Measurements from ENCODE around the gene NDUFB6. TPM values are rescaled to one million over a fixed set of nuclear protein-coding genes. Genes with fewer than 3 reads are reported as not detected.

The NDUFB6 gene
- total and polyA plus RNA-seq, 9 of the 15 experiments (the other 6 are each of a cell fraction or from before 2014, with no cell fraction given): 26.5 to 88.1 (median 64.0) TPM

GRCh38 chr9:32554107-32554506, 18.9 kb downstream of the NDUFB6 start (continued):
- TF ChIP-seq NR2C1 (IDR thresholded peaks at IDR 0.05) (no peak), NR2C1 (tag; IDR thresholded peaks at IDR 0.05) (no peak), PCBP1 (IDR thresholded peaks at IDR 0.05; ENCODE audit: low read depth, low read length, poor library complexity, severe bottlenecking) (no peak), DACH1 (IDR thresholded peaks at IDR 0.05; ENCODE audit: partially characterized antibody) (peak; percentile 86), RFX5 (IDR thresholded peaks at IDR 0.05; ENCODE audit: low read depth, low read length) (0 out of 2 replicates have a peak, but pooled peaks have one; percentile 36), CCNT2 (IDR thresholded peaks at IDR 0.05; ENCODE audit: borderline replicate concordance, extremely low read depth, insufficient read length, low read depth, low read length) (peak; percentile 69), ZNF785 (CRISPR knock-in tag; IDR thresholded peaks at IDR 0.05) (no peak), KLF16 (IDR thresholded peaks at IDR 0.05) (0 out of 2 replicates have a peak, but pooled peaks have one; percentile 47), CEBPB (tag; IDR thresholded peaks at IDR 0.05) (peak; percentile 100), ZNF12 (CRISPR knock-in tag; IDR thresholded peaks at IDR 0.05) (no peak), SPI1 (IDR thresholded peaks at IDR 0.05; ENCODE audit: borderline replicate concordance, low read depth, low read length) (no peak), TCF3 (CRISPR knock-in tag; IDR thresholded peaks at IDR 0.05) (peak; percentile 82), ARID3A (IDR thresholded peaks at IDR 0.05; ENCODE audit: borderline replicate concordance, low read depth, low read length) (peak; percentile 92), PBX2 (CRISPR knock-in tag; IDR thresholded peaks at IDR 0.05; ENCODE audit: low read depth) (no peak), PBX2 (tag; conservative IDR thresholded peaks at IDR 0.05; ENCODE audit: low read depth) (no peak), SMARCA4 (IDR thresholded peaks at IDR 0.05) (peak; percentile 84), ZNF75A (CRISPR knock-in tag; IDR thresholded peaks at IDR 0.05) (no peak), PHB2 (IDR thresholded peaks at IDR 0.05; ENCODE audit: low read depth) (no peak), ZNF184 (CRISPR knock-in tag; IDR thresholded peaks at IDR 0.05) (no peak), DMBX1 (CRISPR knock-in tag; IDR thresholded peaks at IDR 0.05; ENCODE audit: borderline replicate concordance) (no peak)
- TF ChIP-seq, protein P1, sequence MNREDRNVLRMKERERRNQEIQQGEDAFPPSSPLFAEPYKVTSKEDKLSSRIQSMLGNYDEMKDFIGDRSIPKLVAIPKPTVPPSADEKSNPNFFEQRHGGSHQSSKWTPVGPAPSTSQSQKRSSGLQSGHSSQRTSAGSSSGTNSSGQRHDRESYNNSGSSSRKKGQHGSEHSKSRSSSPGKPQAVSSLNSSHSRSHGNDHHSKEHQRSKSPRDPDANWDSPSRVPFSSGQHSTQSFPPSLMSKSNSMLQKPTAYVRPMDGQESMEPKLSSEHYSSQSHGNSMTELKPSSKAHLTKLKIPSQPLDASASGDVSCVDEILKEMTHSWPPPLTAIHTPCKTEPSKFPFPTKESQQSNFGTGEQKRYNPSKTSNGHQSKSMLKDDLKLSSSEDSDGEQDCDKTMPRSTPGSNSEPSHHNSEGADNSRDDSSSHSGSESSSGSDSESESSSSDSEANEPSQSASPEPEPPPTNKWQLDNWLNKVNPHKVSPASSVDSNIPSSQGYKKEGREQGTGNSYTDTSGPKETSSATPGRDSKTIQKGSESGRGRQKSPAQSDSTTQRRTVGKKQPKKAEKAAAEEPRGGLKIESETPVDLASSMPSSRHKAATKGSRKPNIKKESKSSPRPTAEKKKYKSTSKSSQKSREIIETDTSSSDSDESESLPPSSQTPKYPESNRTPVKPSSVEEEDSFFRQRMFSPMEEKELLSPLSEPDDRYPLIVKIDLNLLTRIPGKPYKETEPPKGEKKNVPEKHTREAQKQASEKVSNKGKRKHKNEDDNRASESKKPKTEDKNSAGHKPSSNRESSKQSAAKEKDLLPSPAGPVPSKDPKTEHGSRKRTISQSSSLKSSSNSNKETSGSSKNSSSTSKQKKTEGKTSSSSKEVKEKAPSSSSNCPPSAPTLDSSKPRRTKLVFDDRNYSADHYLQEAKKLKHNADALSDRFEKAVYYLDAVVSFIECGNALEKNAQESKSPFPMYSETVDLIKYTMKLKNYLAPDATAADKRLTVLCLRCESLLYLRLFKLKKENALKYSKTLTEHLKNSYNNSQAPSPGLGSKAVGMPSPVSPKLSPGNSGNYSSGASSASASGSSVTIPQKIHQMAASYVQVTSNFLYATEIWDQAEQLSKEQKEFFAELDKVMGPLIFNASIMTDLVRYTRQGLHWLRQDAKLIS (CRISPR knock-in tag; IDR thresholded peaks at IDR 0.05): no peak
- TF ChIP-seq, protein P2, sequence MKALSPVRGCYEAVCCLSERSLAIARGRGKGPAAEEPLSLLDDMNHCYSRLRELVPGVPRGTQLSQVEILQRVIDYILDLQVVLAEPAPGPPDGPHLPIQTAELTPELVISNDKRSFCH (CRISPR knock-in tag; IDR thresholded peaks at IDR 0.05): no peak
- TF ChIP-seq, protein P2 (tag; IDR thresholded peaks at IDR 0.05): 0 out of 2 replicates have a peak, but pooled peaks have one; percentile 21
